Right lobe of liver (tissue), 6 donors: ENCODE data around the gene ANKS1B. TPM values are rescaled to one million over a fixed set of nuclear protein-coding genes. Genes with fewer than 3 reads are reported as not detected.

Experiments
- ATAC-seq, 4 donors: fragments of 200-7000 bp; cut with Tn5 transposase; one replicate each; pipeline ENCODE4 v1.9.1; 2020; ENCODE audit warnings: mild to moderate bottlenecking in 4 of 4, moderate library complexity in 4 of 4
- DNase-seq, 3 donors: peaks; one replicate each; pipeline ENCODE4 v3.0.0-alpha.2; 2020
- H3K27ac ChIP-seq, 3 donors: fragments of 200-600 bp; one replicate each; pipeline ENCODE4 v1.8.0; 2022
- H3K27me3 ChIP-seq, 2 donors: fragments of 200-600 bp; one replicate each; pipeline ENCODE4 v1.8.0; 2022
- H3K36me3 ChIP-seq, 4 donors: fragments of 200-600 bp; sonication (generic) in 1 of 4; one replicate each; pipeline versions ENCODE4 v1.5.1 to v1.8.0; 2017 to 2022; ENCODE audit warnings: control low read depth in 1 of 4
- H3K4me1 ChIP-seq, 4 donors: fragments of 200-600 bp; sonication (generic) in 1 of 4; one replicate each; pipeline versions ENCODE4 v1.5.1 to v1.8.0; 2017 to 2022; ENCODE audit warnings: control low read depth in 1 of 4
- H3K4me3 ChIP-seq, 3 donors: fragments of 200-600 bp; one replicate each; pipeline ENCODE4 v1.8.0; 2022
- H3K9me3 ChIP-seq, 4 donors: fragments of 200-600 bp; sonication (generic) in 1 of 4; one replicate each; pipeline versions ENCODE4 v1.5.1 to v1.8.0; 2017 to 2022; ENCODE audit warnings: control low read depth in 1 of 4
- CTCF ChIP-seq, 4 donors: fragments of 200-600 bp in 3 of 4; fragments of 450-650 bp in 1 of 4; IDR thresholded peaks; one replicate each; pipeline versions ENCODE4 v1.5.1 to v1.8.0; 2016 to 2022; ENCODE audit warnings: antibody characterized with exemption in 4 of 4, mild to moderate bottlenecking in 2 of 4
- POLR2A ChIP-seq: fragments of 450-650 bp; IDR thresholded peaks from one replicate; pipeline ENCODE4 v1.6.1; 2017; ENCODE audit warnings: antibody characterized with exemption, mild to moderate bottlenecking
- WGBS: methylation state at CpG from one replicate; pipeline ENCODE4 v1.1.6; 2018; ENCODE audit warnings: low coverage, low lambda C conversion rate; ENCODE audit not compliant: insufficient coverage; ENCODE audit errors: missing lambda C conversion rate; 5-methylcytosine and 5-hydroxymethylcytosine counted together
- intact Hi-C, 2 donors: fragments of 100-400 bp; cut with DNase I; formaldehyde crosslinking; loops; one replicate each; pipeline versions ENCODE4 v1.11.2 to v1.14.1; 2022
- total RNA-seq, 6 experiments: library from RNA; depleted of rRNA in 2 of 6; stranded (reverse); fragments of >200 nt in 2 of 6; fragmentation: NEBNext Ultra II Directional in 3 of 6; extraction: Animal tissue kit (Norgen Biotek cat#: 25700) in 3 of 6; gene quantifications; one replicate each; pipeline versions ENCODE4 v1.1.0 to v1.2.4, GENCODE V29; 2016 to 2023
- donor health status: DM: no; HTN: yes; CAD: no.
- donor health status: DM: no; HTN: no; CAD: no.
- donor health status: DM: no; HTN: no; CAD: no.
- donor health status: DM: no; HTN: yes; CAD: no.
- donor health status: DM: no; HTN: yes; CAD: no.

Gene ANKS1B
- total RNA-seq, 6 experiments from 2014 or later: 0.17 to 1.9 (median 0.44) TPM; not detected in 1

GRCh38 chr12:99133401-99133800, 851.3 kb downstream of the ANKS1B start:
- Histone ChIP-seq H3K9me3 (no peaks in the 10 kb centered on the region), H3K27ac (no peak overlapping the region), H3K4me3 (no peak overlapping the region), H3K4me1 (no peaks in the 10 kb centered on the region), H3K27me3 (no peaks in the 10 kb centered on the region), H3K36me3 (no peaks in the 10 kb centered on the region)
- no peak for ATAC-seq
- TF ChIP-seq POLR2A: no peak
- no peak for TF ChIP-seq CTCF (IDR thresholded peaks at IDR 0.05)
- intact Hi-C loops: no loop called here
- WGBS: 43% methylated on average over 2 of the region's 2 CpGs
- DNase-seq: no peak

DNA sequence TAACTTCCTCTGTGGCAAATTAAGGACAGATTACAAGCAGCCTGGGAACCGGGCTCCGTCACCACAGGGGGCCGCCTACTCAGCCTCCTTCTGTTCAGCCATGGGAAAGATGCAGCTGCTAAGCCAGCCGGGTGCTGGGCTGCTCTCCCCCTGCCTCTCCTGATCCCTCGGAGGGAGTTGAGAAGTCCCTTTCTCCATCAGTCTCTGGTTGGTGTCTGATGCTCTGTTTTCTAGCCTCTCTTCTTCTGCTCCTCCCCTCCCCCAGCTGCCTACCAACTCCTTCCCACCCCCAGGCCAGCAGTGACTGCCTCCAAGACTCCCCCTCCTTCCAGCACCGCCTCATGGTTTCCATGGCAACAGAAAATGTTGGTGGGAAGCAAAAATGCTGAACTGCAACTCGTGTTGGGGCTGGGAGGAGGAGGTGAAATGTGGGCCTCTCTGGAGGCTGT, 853.0 kb downstream of the ANKS1B start:
- 12% methylated on average over 6 of the region's 7 CpGs for WGBS
- intact Hi-C loops: no loop called here
- Histone ChIP-seq H3K27ac (no peak overlapping the region), H3K9me3 (no peaks in the 10 kb centered on the region), H3K4me1 (no peaks in the 10 kb centered on the region), H3K4me3 (no peak overlapping the region), H3K27me3 (no peaks in the 10 kb centered on the region), H3K36me3 (no peaks in the 10 kb centered on the region)
- ATAC-seq (peak; percentile 40 to 63 (median 50)), DNase-seq (peak in 2 of 3 donors; percentile 22 to 47)
- TF ChIP-seq POLR2A (no peak), CTCF (IDR thresholded peaks at IDR 0.05) (no peak)

GRCh38 chr12:99130808-99131553, 853.8 kb downstream of the ANKS1B start:
- Histone ChIP-seq H3K27ac (no peak overlapping the region), H3K36me3 (no peaks in the 10 kb centered on the region), H3K27me3 (no peaks in the 10 kb centered on the region), H3K4me1 (no peaks in the 10 kb centered on the region), H3K4me3 (no peak overlapping the region), H3K9me3 (no peaks in the 10 kb centered on the region)
- intact Hi-C loops: no loop called here
- TF ChIP-seq CTCF (IDR thresholded peaks at IDR 0.05) (no peak), POLR2A (no peak)
- ATAC-seq: peak in 2 of 4 donors; percentile 43 to 50
- WGBS: 31% methylated on average over 3 of the region's 3 CpGs
- DNase-seq: no peak

DNA sequence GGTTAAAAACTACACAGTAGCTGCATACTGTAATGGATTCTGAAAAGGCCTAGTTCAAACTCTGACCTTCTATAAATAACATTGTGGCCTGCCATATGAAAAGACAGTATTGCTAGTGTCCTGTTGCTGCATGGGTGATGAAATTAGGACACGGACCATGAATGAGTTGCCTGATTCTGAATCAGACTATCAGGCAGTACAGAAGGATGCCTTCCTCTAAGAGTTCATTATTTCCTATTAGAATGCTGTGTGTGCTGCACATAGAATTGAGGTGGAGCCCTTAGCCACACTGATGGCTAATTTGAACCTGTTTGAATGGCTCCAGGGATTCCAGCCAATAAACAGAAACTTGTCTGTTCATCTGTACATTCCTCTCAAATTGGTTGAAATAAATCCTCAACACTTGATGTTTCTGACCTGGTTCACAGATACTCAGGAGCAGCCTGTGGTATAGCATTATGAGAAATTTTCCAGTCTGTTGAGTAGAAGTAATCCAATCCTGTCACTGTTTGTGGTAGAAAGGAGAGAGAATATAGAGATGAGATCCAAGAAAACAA, 856.4 kb downstream of the ANKS1B start:
- ATAC-seq: no peak
- intact Hi-C loops: no loop called here
- no peaks in the 10 kb centered on the region for H3K9me3 ChIP-seq
- H3K27me3 ChIP-seq: no peaks in the 10 kb centered on the region
- TF ChIP-seq CTCF (IDR thresholded peaks at IDR 0.05): no peak
- TF ChIP-seq POLR2A: no peak
- H3K4me3 ChIP-seq: no peak overlapping the region
- H3K27ac ChIP-seq: no peak overlapping the region
- WGBS: 25% methylated on average over 1 of the region's 1 CpG
- H3K4me1 ChIP-seq: no peaks in the 10 kb centered on the region
- no peak for DNase-seq
- no peaks in the 10 kb centered on the region for H3K36me3 ChIP-seq
